Left ventricle myocardium inferior (tissue), 1 donor: ENCODE data around the gene PSTPIP2. TPM values are rescaled to one million over a fixed set of nuclear protein-coding genes. Genes with fewer than 3 reads are reported as not detected.

ENCODE experiments used
- DNase-seq: peaks from one replicate; pipeline ENCODE4 v3.0.0-alpha.2; 2020
- H3K27ac ChIP-seq: fragments of 200-600 bp; replicated peaks from 2 replicates; pipeline ENCODE4 v1.8.0; 2021
- H3K27me3 ChIP-seq: fragments of 200-600 bp; 2 replicates; pipeline ENCODE4 v1.8.0; 2021; ENCODE audit warnings: low read depth
- H3K36me3 ChIP-seq: fragments of 200-600 bp; 2 replicates; pipeline ENCODE4 v1.8.0; 2021
- H3K4me1 ChIP-seq: fragments of 200-600 bp; 2 replicates; pipeline ENCODE4 v1.8.0; 2021
- H3K4me3 ChIP-seq: fragments of 200-600 bp; 2 replicates; pipeline ENCODE4 v1.8.0; 2021; ENCODE audit warnings: mild to moderate bottlenecking, moderate library complexity
- H3K9me3 ChIP-seq: fragments of 200-600 bp; replicated peaks from 2 replicates; pipeline ENCODE4 v1.8.0; 2021
- intact Hi-C: fragments of 100-400 bp; cut with micrococcal nuclease; formaldehyde crosslinking; loops from one replicate; pipeline ENCODE4 v1.11.0; 2022
- total RNA-seq: library from RNA; stranded (reverse); fragmentation: NEBNext Ultra II Directional; extraction: Animal tissue kit (Norgen Biotek cat#: 25700); gene quantifications from one replicate; pipeline ENCODE4 v1.2.1, GENCODE V29; 2021
- TF ChIP-seq, protein P1 (sequence below): fragments of 200-600 bp; IDR thresholded peaks from 2 replicates; pipeline ENCODE4 v1.8.0; 2021; ENCODE audit warnings: antibody characterized with exemption, mild to moderate bottlenecking, borderline replicate concordance
- donor health status: DM: no; HTN: yes; CAD: no; lungs with severe emphysema.

The PSTPIP2 gene
- total RNA-seq, 1 donor from 2014 or later: 1.8 TPM

GRCh38 chr18:45991788-45992187 lies 80.3 kb downstream of the PSTPIP2 start:
- H3K27me3 ChIP-seq: no peaks in the 10 kb centered on the region
- H3K4me3 ChIP-seq: no peak overlapping the region
- no peaks in the 10 kb centered on the region for H3K9me3 ChIP-seq
- no peak for DNase-seq
- no peaks in the 10 kb centered on the region for H3K36me3 ChIP-seq
- no peaks in the 10 kb centered on the region for H3K4me1 ChIP-seq
- TF ChIP-seq, protein P1, sequence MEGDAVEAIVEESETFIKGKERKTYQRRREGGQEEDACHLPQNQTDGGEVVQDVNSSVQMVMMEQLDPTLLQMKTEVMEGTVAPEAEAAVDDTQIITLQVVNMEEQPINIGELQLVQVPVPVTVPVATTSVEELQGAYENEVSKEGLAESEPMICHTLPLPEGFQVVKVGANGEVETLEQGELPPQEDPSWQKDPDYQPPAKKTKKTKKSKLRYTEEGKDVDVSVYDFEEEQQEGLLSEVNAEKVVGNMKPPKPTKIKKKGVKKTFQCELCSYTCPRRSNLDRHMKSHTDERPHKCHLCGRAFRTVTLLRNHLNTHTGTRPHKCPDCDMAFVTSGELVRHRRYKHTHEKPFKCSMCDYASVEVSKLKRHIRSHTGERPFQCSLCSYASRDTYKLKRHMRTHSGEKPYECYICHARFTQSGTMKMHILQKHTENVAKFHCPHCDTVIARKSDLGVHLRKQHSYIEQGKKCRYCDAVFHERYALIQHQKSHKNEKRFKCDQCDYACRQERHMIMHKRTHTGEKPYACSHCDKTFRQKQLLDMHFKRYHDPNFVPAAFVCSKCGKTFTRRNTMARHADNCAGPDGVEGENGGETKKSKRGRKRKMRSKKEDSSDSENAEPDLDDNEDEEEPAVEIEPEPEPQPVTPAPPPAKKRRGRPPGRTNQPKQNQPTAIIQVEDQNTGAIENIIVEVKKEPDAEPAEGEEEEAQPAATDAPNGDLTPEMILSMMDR: no peak
- intact Hi-C loops: no loop called here
- no peak overlapping the region for H3K27ac ChIP-seq

DNA sequence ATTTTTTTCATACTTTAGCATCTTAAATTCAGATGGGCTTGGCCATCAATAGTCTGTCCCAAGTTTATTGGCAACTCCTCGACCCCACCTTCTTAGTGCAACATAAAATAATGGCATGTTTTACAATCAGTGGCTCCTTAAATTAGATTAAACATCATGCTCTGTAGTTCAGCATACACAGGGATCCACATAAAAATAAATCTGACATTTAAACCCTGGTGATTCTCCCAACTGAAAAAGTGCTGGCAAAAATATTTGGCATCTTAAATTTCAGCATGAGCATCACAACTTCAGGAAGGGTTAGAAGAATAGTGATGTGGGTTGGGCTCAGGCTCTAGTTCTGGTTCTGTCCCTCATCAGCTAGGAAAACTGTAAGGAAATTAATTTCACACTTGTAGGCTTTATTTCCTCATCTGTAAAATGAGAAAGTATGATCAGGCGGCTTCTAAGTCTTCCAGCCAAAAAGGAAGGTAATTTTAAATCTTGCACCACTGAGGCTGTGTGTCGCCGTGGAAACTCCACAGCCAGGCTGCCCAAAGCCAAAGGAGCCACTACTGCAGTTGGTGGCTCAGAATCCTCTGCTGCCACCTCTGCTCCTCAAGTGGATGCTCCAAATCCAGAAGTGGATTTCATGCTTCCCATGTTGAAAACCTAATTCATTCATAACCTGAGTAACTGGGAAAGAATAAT lies 87.4 kb downstream of the PSTPIP2 start:
- intact Hi-C loops: no loop called here
- Histone ChIP-seq H3K27ac (no peak overlapping the region), H3K9me3 (no peaks in the 10 kb centered on the region), H3K4me1 (peaks cover 8% of the 10 kb centered on the region), H3K27me3 (no peaks in the 10 kb centered on the region), H3K36me3 (no peaks in the 10 kb centered on the region), H3K4me3 (no peak overlapping the region)
- no peak for DNase-seq
- TF ChIP-seq, protein P1: no peak

DNA sequence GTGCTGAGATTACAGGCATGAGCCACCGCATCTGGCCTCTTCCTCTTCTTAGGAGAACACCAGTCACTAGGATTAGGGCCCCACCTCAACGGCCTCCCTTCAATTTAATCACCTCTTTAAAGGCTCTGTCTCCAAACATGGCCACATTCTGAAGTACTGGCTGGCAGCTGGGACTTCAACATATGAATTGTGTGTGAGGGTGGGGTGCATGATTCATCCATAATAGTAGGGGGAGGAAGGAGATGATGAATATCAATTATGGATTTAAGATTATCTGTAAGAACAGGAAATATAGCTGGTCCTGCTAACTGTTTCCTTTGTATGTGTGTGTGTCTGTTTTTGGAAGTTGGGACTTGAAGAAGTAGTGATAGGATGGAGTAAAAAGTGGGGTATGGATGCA lies 90.2 kb downstream of the PSTPIP2 start:
- Histone ChIP-seq H3K4me1 (peaks cover 8% of the 10 kb centered on the region), H3K27ac (no peak overlapping the region), H3K27me3 (no peaks in the 10 kb centered on the region), H3K4me3 (no peak overlapping the region), H3K36me3 (no peaks in the 10 kb centered on the region), H3K9me3 (no peaks in the 10 kb centered on the region)
- TF ChIP-seq, protein P1: no peak
- intact Hi-C loops: no loop called here
- DNase-seq: no peak

DNA sequence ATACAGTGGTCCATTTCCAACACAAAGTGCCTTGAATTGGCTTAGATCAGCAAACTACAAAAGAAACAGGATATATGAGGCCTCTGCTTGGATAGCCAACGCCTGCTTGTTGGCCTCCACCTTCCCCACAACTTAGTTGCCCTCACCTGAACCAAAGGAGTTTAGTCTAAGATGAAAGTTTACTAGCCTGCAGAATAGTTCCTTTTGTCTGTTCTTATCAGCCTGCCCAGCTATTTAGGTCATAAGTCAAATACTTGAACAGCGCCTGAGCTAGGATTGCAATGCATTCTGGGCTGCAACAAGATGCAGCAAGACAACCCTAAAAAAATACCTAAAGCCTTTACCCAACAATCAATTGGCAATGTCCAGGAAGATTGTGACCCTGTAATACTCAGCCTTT lies 91.8 kb downstream of the PSTPIP2 start:
- Histone ChIP-seq H3K4me3 (no peak overlapping the region), H3K36me3 (no peaks in the 10 kb centered on the region), H3K27ac (no peak overlapping the region), H3K27me3 (no peaks in the 10 kb centered on the region), H3K9me3 (no peaks in the 10 kb centered on the region), H3K4me1 (peaks cover 13% of the 10 kb centered on the region)
- intact Hi-C loops: no loop called here
- TF ChIP-seq, protein P1: no peak
- DNase-seq: no peak

GRCh38 chr18:45978084-45978483 lies 94.0 kb downstream of the PSTPIP2 start:
- Histone ChIP-seq H3K4me1 (peaks cover 13% of the 10 kb centered on the region), H3K36me3 (no peaks in the 10 kb centered on the region), H3K27ac (no peak overlapping the region), H3K9me3 (no peaks in the 10 kb centered on the region), H3K4me3 (no peak overlapping the region), H3K27me3 (no peaks in the 10 kb centered on the region)
- TF ChIP-seq, protein P1: no peak
- intact Hi-C loops: no loop called here
- no peak for DNase-seq
